HCT116 (cell line): ENCODE data around the gene SVIL. TPM values are rescaled to one million over a fixed set of nuclear protein-coding genes. Genes with fewer than 3 reads are reported as not detected.

Experiments
- ATAC-seq: fragments of 200-7000 bp; cut with Tn5 transposase; 2 replicates; pipeline ENCODE4 v1.9.1; 2020; ENCODE audit warnings: mild to moderate bottlenecking, moderate library complexity
- BruUV-seq: library from RNA; stranded (reverse); fragments of 400-500 nt; replicated peaks from 2 replicates; lab custom pipeline; 2021; lab: Mats Ljungman, UMichigan
- CTCF ChIA-PET: fragments of 300-600 bp; sonication (Branson Sonifier 250); formaldehyde crosslinking; loops from one replicate; lab custom pipeline; 2021; ENCODE audit warnings: antibody characterized with exemption; lab: Charles Lee
- POLR2A ChIA-PET: fragments of 300-600, 350-600 bp; sonication (Branson Sonifier 250); formaldehyde crosslinking; loops from one replicate; lab custom pipeline; 2021; ENCODE audit warnings: antibody characterized with exemption; lab: Charles Lee
- RAD21 ChIA-PET, 2 experiments: fragments of 300-600 bp; sonication (Branson Sonifier 250); formaldehyde crosslinking; loops; one replicate each; lab custom pipeline; 2023; ENCODE audit warnings: low total read pairs in 2 of 2; ENCODE audit not compliant: uncharacterized antibody in 2 of 2, unreplicated experiment in 2 of 2, low non-redundant PET in 1 of 2; lab: Charles Lee
- DNase-seq: peaks from one replicate; pipeline ENCODE4 v3.0.0-alpha.2; 2010; ENCODE audit warnings: low read depth, low spot score
- H2AFZ ChIP-seq: fragments of 200-600 bp; shearing (Covaris generic), sonication (generic); 2 replicates; pipeline ENCODE4 v1.6.1; 2017; ENCODE audit warnings: low read depth, mixed run types, mixed read lengths, antibody characterized with exemption, low read length; ENCODE audit not compliant: poor library complexity, severe bottlenecking
- H3K27ac ChIP-seq: 2 replicates; pipeline ENCODE4 v1.5.1; 2012; ENCODE audit warnings: low read depth, low read length
- H3K27me3 ChIP-seq: fragments of 200-600 bp; sonication (generic); 2 replicates; pipeline ENCODE4 v1.6.1; 2016; ENCODE audit warnings: mixed run types, low read length, mixed read lengths; ENCODE audit not compliant: insufficient read depth
- H3K36me3 ChIP-seq, 2 experiments: fragments of 200-500 bp in 1 of 2; fragments of 200-600 bp in 1 of 2; sonication (Bioruptor generic) in 1 of 2; sonication (generic) in 1 of 2; 2 replicates each; pipeline versions ENCODE4 v1.5.1 to v1.6.1; 2014 to 2016; ENCODE audit warnings: low read length in 2 of 2, inconsistent platforms in 1 of 2, mixed read lengths in 1 of 2, mixed run types in 1 of 2; ENCODE audit not compliant: insufficient read depth in 2 of 2, control insufficient read depth in 1 of 2
- H3K4me1 ChIP-seq, 2 experiments: fragments of 200-600 bp in 1 of 2; sonication (generic) in 1 of 2; 2 replicates each; pipeline versions ENCODE4 v1.5.1 to v1.6.1; 2012 to 2017; ENCODE audit warnings: low read length in 2 of 2, inconsistent platforms in 1 of 2, mild to moderate bottlenecking in 1 of 2, mixed read lengths in 1 of 2, mixed run types in 1 of 2, moderate library complexity in 1 of 2; ENCODE audit not compliant: insufficient read depth in 2 of 2, control insufficient read depth in 1 of 2
- H3K4me2 ChIP-seq: fragments of 200-600 bp; sonication (generic); 2 replicates; pipeline ENCODE4 v1.6.1; 2017; ENCODE audit warnings: mixed run types, low read length, mixed read lengths
- H3K4me3 ChIP-seq, 2 experiments: fragments of 200-600 bp in 1 of 2; sonication (generic) in 1 of 2; replicated peaks in 1 of 2; 2 replicates each; pipeline ENCODE4 v1.5.1; 2011 to 2016; ENCODE audit warnings: low read length in 2 of 2, control low read depth in 1 of 2, low read depth in 1 of 2, mild to moderate bottlenecking in 1 of 2, mixed read lengths in 1 of 2, mixed run types in 1 of 2
- H3K79me2 ChIP-seq: fragments of 200-600 bp; sonication (generic); 2 replicates; pipeline ENCODE4 v1.6.1; 2017; ENCODE audit warnings: mild to moderate bottlenecking, mixed run types, low read length, moderate library complexity, mixed read lengths; ENCODE audit not compliant: insufficient read depth
- H3K9ac ChIP-seq: fragments of 200-600 bp; sonication (generic); 2 replicates; pipeline ENCODE4 v1.6.1; 2016; ENCODE audit warnings: low read length, mixed read lengths
- H3K9me2 ChIP-seq: fragments of 200-600 bp; sonication (generic), shearing (Covaris generic); 2 replicates; pipeline ENCODE4 v1.6.1; 2017; ENCODE audit warnings: mixed run types, mild to moderate bottlenecking, moderate library complexity; ENCODE audit not compliant: insufficient read depth
- H3K9me3 ChIP-seq, 2 experiments: fragments of 200-500 bp in 1 of 2; fragments of 200-600 bp in 1 of 2; sonication (Bioruptor generic) in 1 of 2; sonication (generic) in 1 of 2; 2 replicates each; pipeline ENCODE4 v1.6.1; 2014 to 2017; ENCODE audit warnings: low read length in 2 of 2, mixed read lengths in 2 of 2, inconsistent platforms in 1 of 2, low read depth in 1 of 2, mild to moderate bottlenecking in 1 of 2, mixed run types in 1 of 2, moderate library complexity in 1 of 2; ENCODE audit not compliant: control insufficient read depth in 1 of 2, insufficient read depth in 1 of 2
- H4K20me1 ChIP-seq: fragments of 200-600 bp; sonication (generic), shearing (Covaris generic); 2 replicates; pipeline ENCODE4 v1.6.1; 2017; ENCODE audit warnings: mixed run types, mild to moderate bottlenecking, moderate library complexity; ENCODE audit not compliant: insufficient read depth
- ATF3 ChIP-seq: IDR thresholded peaks from 2 replicates; pipeline ENCODE4 v1.6.1; 2012
- EGR1 ChIP-seq: IDR thresholded peaks from 2 replicates; pipeline ENCODE4 v1.6.1; 2012; ENCODE audit warnings: low read depth
- ELF1 ChIP-seq: IDR thresholded peaks from 2 replicates; pipeline ENCODE4 v1.6.1; 2012; ENCODE audit warnings: low read depth, borderline replicate concordance
- EZH2 ChIP-seq: fragments of 200-600 bp; sonication (generic); IDR thresholded peaks from 2 replicates; pipeline ENCODE4 v1.6.1; 2017; ENCODE audit warnings: antibody characterized with exemption, mixed run types
- EZH2phosphoT487 ChIP-seq: fragments of 200-600 bp; IDR thresholded peaks from 2 replicates; pipeline ENCODE4 v1.6.1; 2018; ENCODE audit warnings: antibody characterized with exemption, borderline replicate concordance
- FOSL1 ChIP-seq: IDR thresholded peaks from 2 replicates; pipeline ENCODE4 v1.6.1; 2012; ENCODE audit warnings: low read depth
- JUND ChIP-seq: IDR thresholded peaks from 2 replicates; pipeline ENCODE4 v1.6.1; 2012
- MAX ChIP-seq: IDR thresholded peaks from 2 replicates; pipeline ENCODE4 v1.6.1; 2012
- POLR2A ChIP-seq: IDR thresholded peaks from 2 replicates; pipeline ENCODE4 v1.7.0; 2011; ENCODE audit warnings: borderline replicate concordance; ENCODE audit not compliant: insufficient read depth, insufficient read length; ENCODE audit errors: extremely low read depth
- POLR2AphosphoS5 ChIP-seq: IDR thresholded peaks from 2 replicates; pipeline ENCODE4 v1.6.1; 2011; ENCODE audit warnings: mild to moderate bottlenecking, low read depth, low read length, moderate library complexity
- RAD21 ChIP-seq: IDR thresholded peaks from 2 replicates; pipeline ENCODE4 v1.6.1; 2012; ENCODE audit warnings: low read depth, mild to moderate bottlenecking
- SIN3A ChIP-seq: IDR thresholded peaks from 2 replicates; pipeline ENCODE4 v1.6.1; 2012; ENCODE audit warnings: low read depth
- TCF7L2 ChIP-seq: IDR thresholded peaks from 2 replicates; pipeline ENCODE4 v1.7.0; 2011; ENCODE audit warnings: borderline replicate concordance, inconsistent platforms; ENCODE audit not compliant: insufficient read depth, insufficient read length; ENCODE audit errors: extremely low read depth
- intact Hi-C: fragments of 100-400 bp; cut with micrococcal nuclease; formaldehyde crosslinking; loops from 2 replicates; pipeline ENCODE4 v1.10.0; 2022
- total RNA-seq: library from RNA; stranded (reverse); gene quantifications from one replicate; pipeline ENCODE4 v1.2.1, GENCODE V29; 2021; ENCODE audit not compliant: unreplicated experiment

Gene SVIL
- total RNA-seq, 1 experiment from 2014 or later, result 27.0 TPM

- BruUV-seq, result no TSS peak
- ChIA-PET CTCF (no interaction called here), RAD21 (no interaction called here), POLR2A (no interaction called here)
- TF ChIP-seq FOSL1, result no peak
- no peak for TF ChIP-seq EGR1
- no peak for TF ChIP-seq EZH2phosphoT487
- TF ChIP-seq POLR2AphosphoS5, result no peak
- no peak for TF ChIP-seq EZH2
- H3K9me3 ChIP-seq, result no peaks in the 10 kb centered on the region
- H3K9ac ChIP-seq, result no peak overlapping the region
- intact Hi-C loops, result no loop called here
- no peak overlapping the region for H3K27ac ChIP-seq
- H3K9me2 ChIP-seq, result no peaks in the 10 kb centered on the region
- ATAC-seq, result no peak
- DNase-seq, result no peak
- no peak overlapping the region for H3K4me2 ChIP-seq
- no peaks in the 10 kb centered on the region for H3K36me3 ChIP-seq
- H3K4me1 ChIP-seq, result peaks cover 0 to 17% of the 10 kb centered on the region in 2 experiments; a peak in 2 of 4 replicates
- H3K27me3 ChIP-seq, result no peaks in the 10 kb centered on the region
- H2AFZ ChIP-seq, result no peak overlapping the region
- H3K4me3 ChIP-seq, result no peak overlapping the region
- no peaks in the 10 kb centered on the region for H4K20me1 ChIP-seq
- peaks cover 5% of the 10 kb centered on the region; the same call in 1 of the 2 replicates for H3K79me2 ChIP-seq
Measured at GRCh38 chr10:29596826-29597225, 37.9 kb downstream of the SVIL start.

- no peaks in the 10 kb centered on the region for H4K20me1 ChIP-seq
- H3K36me3 ChIP-seq, result no peaks in the 10 kb centered on the region
- peaks cover 0 to 14% of the 10 kb centered on the region in 2 experiments; a peak in 2 of 4 replicates for H3K4me1 ChIP-seq
- no peaks in the 10 kb centered on the region for H3K27me3 ChIP-seq
- H3K79me2 ChIP-seq, result peaks cover 5% of the 10 kb centered on the region; the same call in 1 of the 2 replicates
- no peak overlapping the region for H3K4me2 ChIP-seq
- intact Hi-C loops, result no loop called here
- H3K9me2 ChIP-seq, result no peaks in the 10 kb centered on the region
- H2AFZ ChIP-seq, result no peak overlapping the region
- H3K9me3 ChIP-seq, result no peaks in the 10 kb centered on the region
- H3K27ac ChIP-seq, result no peak overlapping the region
- TF ChIP-seq POLR2AphosphoS5 (no peak), EGR1 (no peak), POLR2A (no peak), TCF7L2 (no peak), ELF1 (no peak), SIN3A (no peak), RAD21 (no peak), ATF3 (no peak), FOSL1 (no peak), MAX (no peak), JUND (no peak)
- TF ChIP-seq, all 23 proteins: peak for 0
- ChIA-PET CTCF (no interaction called here), RAD21 (no interaction called here), POLR2A (no interaction called here)
- ATAC-seq (no peak), DNase-seq (no peak)
- H3K4me3 ChIP-seq, result no peak overlapping the region
- H3K9ac ChIP-seq, result no peak overlapping the region
- BruUV-seq, result no TSS peak
Measured at GRCh38 chr10:29596356-29596755, 38.4 kb downstream of the SVIL start.
